SU-DHL-6 (cell line): ENCODE results near the gene UROC1.

Experiments
- EZH2phosphoT487 ChIP-seq: fragments of 200-600 bp; sonication (generic), shearing (Covaris generic); conservative IDR thresholded peaks from 2 replicates; pipeline ENCODE4 v1.6.1; 2018; ENCODE audit warnings: mild to moderate bottlenecking, antibody characterized with exemption, low read length, moderate library complexity, mixed read lengths
- TF ChIP-seq, protein P1 (sequence below): fragments of 200-600 bp; sonication (generic); IDR thresholded peaks from one replicate; pipeline ENCODE4 v1.5.1; 2017; ENCODE audit warnings: antibody characterized with exemption, mild to moderate bottlenecking, low read length, moderate library complexity; ENCODE audit not compliant: insufficient read depth, poor library complexity, severe bottlenecking

DNA sequence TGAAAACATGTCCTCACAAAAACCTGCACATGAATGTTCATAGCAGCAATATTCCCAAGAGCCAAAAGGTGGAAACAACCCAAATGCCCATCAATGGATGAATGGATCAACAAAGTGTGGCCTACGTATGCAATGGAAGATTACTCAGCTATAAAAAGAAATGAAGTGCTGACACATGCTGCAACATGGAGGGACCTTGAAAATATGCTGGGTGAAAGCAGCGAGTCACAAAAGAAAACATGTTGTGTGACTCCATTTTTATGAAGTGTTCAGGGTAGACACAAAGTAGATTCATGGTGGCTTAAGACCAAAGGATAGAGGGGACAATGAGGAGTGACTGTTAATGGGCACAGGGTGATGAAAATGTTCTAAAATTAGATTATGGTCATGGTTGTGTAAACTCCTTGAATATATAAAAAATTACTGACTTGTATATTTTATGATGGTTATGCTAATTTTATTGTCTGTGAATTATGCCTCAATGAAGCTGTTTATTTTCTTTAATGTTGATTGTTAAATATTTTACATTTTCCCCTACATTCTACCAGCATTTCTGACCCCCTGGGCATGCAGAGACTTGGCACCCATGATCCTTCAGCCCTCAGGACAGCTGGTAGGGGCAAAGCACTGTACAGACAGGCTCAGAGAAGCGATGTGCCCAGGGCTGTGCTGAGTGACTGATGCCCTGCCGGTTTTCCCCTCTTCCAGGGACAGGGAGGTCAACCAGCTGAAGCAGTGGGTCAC is 85.0 kb downstream of the UROC1 start:
- TF ChIP-seq, protein P1, sequence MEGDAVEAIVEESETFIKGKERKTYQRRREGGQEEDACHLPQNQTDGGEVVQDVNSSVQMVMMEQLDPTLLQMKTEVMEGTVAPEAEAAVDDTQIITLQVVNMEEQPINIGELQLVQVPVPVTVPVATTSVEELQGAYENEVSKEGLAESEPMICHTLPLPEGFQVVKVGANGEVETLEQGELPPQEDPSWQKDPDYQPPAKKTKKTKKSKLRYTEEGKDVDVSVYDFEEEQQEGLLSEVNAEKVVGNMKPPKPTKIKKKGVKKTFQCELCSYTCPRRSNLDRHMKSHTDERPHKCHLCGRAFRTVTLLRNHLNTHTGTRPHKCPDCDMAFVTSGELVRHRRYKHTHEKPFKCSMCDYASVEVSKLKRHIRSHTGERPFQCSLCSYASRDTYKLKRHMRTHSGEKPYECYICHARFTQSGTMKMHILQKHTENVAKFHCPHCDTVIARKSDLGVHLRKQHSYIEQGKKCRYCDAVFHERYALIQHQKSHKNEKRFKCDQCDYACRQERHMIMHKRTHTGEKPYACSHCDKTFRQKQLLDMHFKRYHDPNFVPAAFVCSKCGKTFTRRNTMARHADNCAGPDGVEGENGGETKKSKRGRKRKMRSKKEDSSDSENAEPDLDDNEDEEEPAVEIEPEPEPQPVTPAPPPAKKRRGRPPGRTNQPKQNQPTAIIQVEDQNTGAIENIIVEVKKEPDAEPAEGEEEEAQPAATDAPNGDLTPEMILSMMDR: no peak
- TF ChIP-seq EZH2phosphoT487: no peak
